ENCODE measurements around the gene PPARG.

- TF ChIP-seq CTCF (IDR thresholded peaks at IDR 0.05) = no peak
- TF ChIP-seq POLR2A (IDR thresholded peaks at IDR 0.05) = no peak
Measured at GRCh38 chr3:12300137-12300536, 11.3 kb downstream of the PPARG start.
